MCF 10A (cell line): ENCODE data around the gene PIK3R3. TPM values are rescaled to one million over a fixed set of nuclear protein-coding genes. Genes with fewer than 3 reads are reported as not detected.
A peak's percentile ranks its signal among the peaks of the same experiment; 100 is the strongest.

Experiments used
- BruUV-seq: library from RNA; stranded (reverse); fragments of 400-500 nt; replicated peaks from 2 replicates; lab custom pipeline; 2021; lab: Mats Ljungman, UMichigan
- CTCF ChIA-PET: fragments of 300-600 bp; sonication (Branson Sonifier 250); formaldehyde crosslinking; extraction: SDS; loops from one replicate; lab custom pipeline; 2021; ENCODE audit warnings: antibody characterized with exemption, inconsistent platforms; lab: Yijun Ruan, JAX
- POLR2A ChIA-PET: fragments of 300-600, 350-650 bp; sonication (Branson Sonifier 250); formaldehyde crosslinking; extraction: SDS; loops from one replicate; lab custom pipeline; 2020; ENCODE audit warnings: antibody characterized with exemption, inconsistent platforms; lab: Yijun Ruan, JAX
- DNase-seq: peaks from one replicate; pipeline ENCODE4 v3.0.0-alpha.2; 2018; ENCODE audit not compliant: unreplicated experiment
- H3K27ac Mint-ChIP-seq: one replicate; pipeline ENCODE4 v1.8.0; 2022; ENCODE audit warnings: mild to moderate bottlenecking, low read depth, mixed read lengths; ENCODE audit not compliant: unreplicated experiment
- H3K27me3 Mint-ChIP-seq: one replicate; pipeline ENCODE4 v1.8.0; 2022; ENCODE audit warnings: mixed read lengths; ENCODE audit not compliant: insufficient read depth, unreplicated experiment
- H3K36me3 Mint-ChIP-seq: one replicate; pipeline ENCODE4 v1.8.0; 2022; ENCODE audit warnings: mild to moderate bottlenecking, moderate library complexity, mixed read lengths; ENCODE audit not compliant: insufficient read depth, unreplicated experiment
- H3K4me1 Mint-ChIP-seq: one replicate; pipeline ENCODE4 v1.8.0; 2022; ENCODE audit warnings: mixed read lengths; ENCODE audit not compliant: insufficient read depth, unreplicated experiment
- H3K4me3 Mint-ChIP-seq: one replicate; pipeline ENCODE4 v1.8.0; 2022; ENCODE audit warnings: mild to moderate bottlenecking, moderate library complexity, mixed read lengths; ENCODE audit not compliant: unreplicated experiment
- H3K9me3 Mint-ChIP-seq: one replicate; pipeline ENCODE4 v1.8.0; 2022; ENCODE audit warnings: mixed read lengths; ENCODE audit not compliant: unreplicated experiment
- intact Hi-C: fragments of 100-400 bp; cut with micrococcal nuclease; formaldehyde crosslinking; loops from 2 replicates; pipeline ENCODE4 v1.14.1; 2022
- total RNA-seq: library from RNA; stranded (reverse); gene quantifications from 2 replicates; pipeline ENCODE4 v1.2.3, GENCODE V29; 2022
- TF ChIP-seq, protein P1 (sequence below): fragments of 200-600 bp; IDR thresholded peaks from one replicate; pipeline ENCODE4 v1.8.0; 2022; ENCODE audit warnings: antibody characterized with exemption, mild to moderate bottlenecking; ENCODE audit not compliant: unreplicated experiment

Gene PIK3R3
- total RNA-seq, 1 experiment from 2014 or later: 9.3 TPM

DNA sequence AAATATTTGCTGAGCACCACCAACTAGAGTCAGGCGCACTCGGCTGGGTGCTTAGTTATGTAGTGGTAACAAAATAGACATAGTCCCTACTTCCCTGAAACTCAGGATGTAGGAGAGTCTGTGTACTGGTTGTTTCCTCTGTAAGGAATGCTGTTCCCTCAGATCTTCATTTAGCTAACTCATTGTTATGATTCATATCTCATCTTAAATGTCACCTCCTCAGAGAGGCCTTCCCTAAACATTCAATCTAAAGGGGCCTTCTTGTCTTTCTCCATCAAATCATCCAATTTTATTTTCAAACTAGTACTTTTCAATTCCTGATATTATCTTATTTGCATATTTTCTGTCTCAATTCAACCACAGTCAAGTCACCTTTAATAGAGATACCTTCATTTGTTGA is 132.9 kb downstream of the PIK3R3 start:
- H3K27me3 Mint-ChIP-seq: no peaks in the 10 kb centered on the region

DNA sequence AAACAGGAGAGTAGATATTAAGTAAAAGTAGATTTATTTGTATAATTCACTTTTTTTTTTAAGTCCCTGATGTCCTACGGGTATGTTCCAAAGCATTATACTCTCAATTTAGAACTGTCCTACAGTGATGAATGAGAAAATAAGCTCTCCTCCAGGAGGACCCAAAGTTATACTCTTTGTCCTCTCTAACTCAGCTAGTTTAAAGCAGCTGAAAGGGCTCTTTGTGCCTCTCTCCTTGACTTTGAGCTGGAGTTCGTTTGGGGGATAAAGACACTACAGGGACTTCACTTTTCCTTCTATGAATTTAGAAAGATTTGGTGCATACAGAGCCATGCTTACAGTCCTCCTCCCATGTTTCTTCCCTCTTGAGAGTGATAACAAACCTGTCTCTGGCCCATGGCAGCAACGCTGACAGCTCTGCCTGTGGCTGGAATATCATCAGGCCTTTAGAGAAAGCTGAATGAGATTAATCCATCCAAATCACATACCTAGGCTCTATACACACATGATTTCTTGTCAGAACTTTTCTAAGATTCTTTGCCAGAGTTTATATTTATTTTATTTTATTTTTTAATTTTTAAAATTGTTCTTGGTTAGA is 134.3 kb downstream of the PIK3R3 start:
- TF ChIP-seq, protein P1, sequence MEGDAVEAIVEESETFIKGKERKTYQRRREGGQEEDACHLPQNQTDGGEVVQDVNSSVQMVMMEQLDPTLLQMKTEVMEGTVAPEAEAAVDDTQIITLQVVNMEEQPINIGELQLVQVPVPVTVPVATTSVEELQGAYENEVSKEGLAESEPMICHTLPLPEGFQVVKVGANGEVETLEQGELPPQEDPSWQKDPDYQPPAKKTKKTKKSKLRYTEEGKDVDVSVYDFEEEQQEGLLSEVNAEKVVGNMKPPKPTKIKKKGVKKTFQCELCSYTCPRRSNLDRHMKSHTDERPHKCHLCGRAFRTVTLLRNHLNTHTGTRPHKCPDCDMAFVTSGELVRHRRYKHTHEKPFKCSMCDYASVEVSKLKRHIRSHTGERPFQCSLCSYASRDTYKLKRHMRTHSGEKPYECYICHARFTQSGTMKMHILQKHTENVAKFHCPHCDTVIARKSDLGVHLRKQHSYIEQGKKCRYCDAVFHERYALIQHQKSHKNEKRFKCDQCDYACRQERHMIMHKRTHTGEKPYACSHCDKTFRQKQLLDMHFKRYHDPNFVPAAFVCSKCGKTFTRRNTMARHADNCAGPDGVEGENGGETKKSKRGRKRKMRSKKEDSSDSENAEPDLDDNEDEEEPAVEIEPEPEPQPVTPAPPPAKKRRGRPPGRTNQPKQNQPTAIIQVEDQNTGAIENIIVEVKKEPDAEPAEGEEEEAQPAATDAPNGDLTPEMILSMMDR: no peak
- H3K36me3 Mint-ChIP-seq: no peaks in the 10 kb centered on the region
- no peak overlapping the region for H3K4me3 Mint-ChIP-seq
- no TSS peak for BruUV-seq
- no peaks in the 10 kb centered on the region for H3K27me3 Mint-ChIP-seq
- CTCF ChIA-PET: interaction anchor here (0.9 to 1.3 kb wide), 2 partner anchors 9 to 20 kb away, joined by 3 to 4 read pairs; no protein-coding TSS in a partner anchor
- H3K4me1 Mint-ChIP-seq: no peaks in the 10 kb centered on the region
- no peak overlapping the region for H3K27ac Mint-ChIP-seq
- POLR2A ChIA-PET: interaction anchor here (0.8 to 1.0 kb wide), 2 partner anchors 134 to 137 kb away, joined by 3 read pairs; partner anchors contain the start of gene PIK3R3
- intact Hi-C loops: no loop called here
- DNase-seq: no peak
- H3K9me3 Mint-ChIP-seq: no peaks in the 10 kb centered on the region

More for the DNA sequence above, 132.9 kb downstream of the PIK3R3 start:
- TF ChIP-seq, protein P1: no peak
- no peaks in the 10 kb centered on the region for H3K9me3 Mint-ChIP-seq
- intact Hi-C loops: no loop called here
- H3K4me3 Mint-ChIP-seq: no peak overlapping the region
- ChIA-PET POLR2A (interaction anchor here (0.5 to 0.9 kb wide), 2 partner anchors 15 to 342 kb away, joined by 3 read pairs; no protein-coding TSS in a partner anchor), CTCF (interaction anchor here (0.6 to 1.0 kb wide), 2 partner anchors 36 to 388 kb away, joined by 3 read pairs; no protein-coding TSS in a partner anchor)
- no peak overlapping the region for H3K27ac Mint-ChIP-seq
- H3K4me1 Mint-ChIP-seq: no peaks in the 10 kb centered on the region
- H3K36me3 Mint-ChIP-seq: peaks cover 5% of the 10 kb centered on the region
- DNase-seq: no peak
- no TSS peak for BruUV-seq

DNA sequence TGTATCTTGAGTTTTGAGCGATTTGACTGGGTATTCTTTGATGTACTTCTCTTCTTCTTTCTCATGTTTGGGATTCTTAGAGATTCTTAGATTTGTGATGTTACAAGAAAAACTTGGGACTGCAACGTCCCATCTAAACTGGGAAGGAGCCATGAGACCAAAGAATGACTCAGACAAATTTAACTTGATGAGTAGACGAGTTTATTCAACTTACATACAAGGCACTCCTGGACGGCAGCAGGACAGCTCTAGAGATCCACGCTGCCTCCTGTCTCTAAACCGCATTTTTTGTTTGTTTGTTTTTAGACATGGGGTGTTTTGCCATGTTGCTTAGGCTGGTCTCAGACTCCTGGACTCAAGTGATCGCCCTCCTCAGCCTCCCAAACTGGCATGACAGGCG is 137.1 kb downstream of the PIK3R3 start:
- intact Hi-C loops: no loop called here
- H3K36me3 Mint-ChIP-seq: no peaks in the 10 kb centered on the region
- peak; percentile 13 for DNase-seq
- ChIA-PET POLR2A (interaction anchor here (0.6 to 0.7 kb wide), 2 partner anchors 69 to 138 kb away, joined by 4 to 5 read pairs; no protein-coding TSS in a partner anchor), CTCF (interaction anchor here (0.6 kb wide), 1 partner anchor 10 kb away, joined by 3 read pairs; no protein-coding TSS in a partner anchor)
- H3K4me3 Mint-ChIP-seq: no peak overlapping the region
- H3K9me3 Mint-ChIP-seq: no peaks in the 10 kb centered on the region
- no peak overlapping the region for H3K27ac Mint-ChIP-seq
- TF ChIP-seq, protein P1: no peak
- no TSS peak for BruUV-seq
- H3K27me3 Mint-ChIP-seq: no peaks in the 10 kb centered on the region
- H3K4me1 Mint-ChIP-seq: no peaks in the 10 kb centered on the region

DNA sequence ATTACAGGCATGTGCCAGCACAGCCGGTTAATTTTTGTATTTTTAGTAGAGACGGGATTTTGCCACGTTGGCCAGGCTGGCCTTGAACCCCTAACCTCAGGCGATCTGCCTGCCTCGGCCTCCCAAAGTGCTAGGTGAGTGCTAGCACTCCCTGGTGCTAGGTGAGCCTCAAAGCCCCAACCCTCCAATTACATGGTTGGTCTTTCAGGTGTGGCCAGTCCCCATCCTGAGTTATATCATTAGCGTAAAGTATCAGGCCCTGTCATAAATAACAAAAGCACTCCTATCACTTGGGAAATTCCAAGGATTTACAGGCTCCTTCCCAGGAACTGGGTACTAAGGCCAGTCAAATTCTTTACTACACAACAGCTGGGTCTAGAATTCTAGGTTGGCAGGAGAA is 138.0 kb downstream of the PIK3R3 start:
- DNase-seq: no peak
- H3K36me3 Mint-ChIP-seq: no peaks in the 10 kb centered on the region
- no TSS peak for BruUV-seq
- peaks cover 6% of the 10 kb centered on the region for H3K9me3 Mint-ChIP-seq
- H3K4me1 Mint-ChIP-seq: no peaks in the 10 kb centered on the region
- POLR2A ChIA-PET: no interaction called here
- CTCF ChIA-PET: no interaction called here
- no peaks in the 10 kb centered on the region for H3K27me3 Mint-ChIP-seq
- H3K4me3 Mint-ChIP-seq: no peak overlapping the region
- H3K27ac Mint-ChIP-seq: no peak overlapping the region
- intact Hi-C loops: no loop called here
- TF ChIP-seq, protein P1: no peak

Other genes starting within 250 kb of the PIK3R3 start
- 22.7 and 41.7 TPM in 2 replicates for gene TSPAN1, start 42.5 kb upstream of the PIK3R3 start, total RNA-seq
- gene P3R3URF, start 43.9 kb upstream of the PIK3R3 start, total RNA-seq: not detected in 2 replicates
- 85.4 and 90.7 TPM in 2 replicates for gene POMGNT1, start 65.8 kb upstream of the PIK3R3 start, total RNA-seq
- gene LURAP1, start 70.7 kb upstream of the PIK3R3 start, total RNA-seq: 3.6 and 4.1 TPM in 2 replicates
- 4.5 and 5.0 TPM in 2 replicates for gene RAD54L, start 115.1 kb upstream of the PIK3R3 start, total RNA-seq
- gene LRRC41, start 171.0 kb upstream of the PIK3R3 start, total RNA-seq: 92.6 and 105 TPM in 2 replicates
- gene UQCRH, start 171.1 kb upstream of the PIK3R3 start, total RNA-seq: 299 and 318 TPM in 2 replicates
- gene NSUN4, start 208.2 kb upstream of the PIK3R3 start, total RNA-seq: 27.4 and 28.4 TPM in 2 replicates